Suprapubic skin (tissue), 4 donors: ENCODE measurements around the gene NEK10.

Experiments
- EP300 ChIP-seq: sonication (generic); formaldehyde crosslinking; IDR thresholded peaks from one replicate; pipeline ENCODE4 v1.6.1; 2017; ENCODE audit warnings: antibody characterized with exemption
- POLR2A ChIP-seq, 2 donors: fragments of 450-650 bp; IDR thresholded peaks; one replicate each; pipeline ENCODE4 v1.6.1; 2017; ENCODE audit warnings: antibody characterized with exemption in 2 of 2, mild to moderate bottlenecking in 2 of 2, moderate library complexity in 2 of 2
- POLR2AphosphoS5 ChIP-seq, 3 donors: sonication (generic); formaldehyde crosslinking; IDR thresholded peaks; one replicate each; pipeline ENCODE4 v1.6.1; 2017; ENCODE audit warnings: antibody characterized with exemption in 3 of 3
- TF ChIP-seq, protein P1 (sequence below), 2 donors: fragments of 200-600 bp in 1 of 2; fragments of 450-650 bp in 1 of 2; sonication (generic) in 1 of 2; IDR thresholded peaks; one replicate each; pipeline ENCODE4 v1.5.1; 2016 to 2019; ENCODE audit warnings: antibody characterized with exemption in 2 of 2, mild to moderate bottlenecking in 1 of 2, moderate library complexity in 1 of 2

DNA sequence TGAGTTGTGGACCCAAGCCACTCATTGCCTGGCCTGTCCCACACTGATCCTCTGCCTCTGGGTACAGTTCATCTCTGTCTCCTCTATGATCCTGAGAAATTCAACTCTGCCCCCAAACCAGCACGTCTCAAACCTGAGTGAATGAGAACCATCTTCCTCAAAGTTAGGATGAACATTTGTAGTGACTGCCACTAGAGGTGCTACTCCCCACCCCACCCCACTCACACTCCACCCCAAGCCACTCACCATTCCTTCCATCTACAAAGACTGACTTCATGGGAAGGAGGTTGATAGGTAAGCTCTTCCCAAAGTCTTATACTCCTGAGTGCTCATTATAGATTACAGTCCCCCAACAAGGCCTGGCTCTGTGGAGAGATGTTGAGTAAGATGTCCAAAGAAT is 43.8 kb downstream of the NEK10 start:
- TF ChIP-seq, protein P1, sequence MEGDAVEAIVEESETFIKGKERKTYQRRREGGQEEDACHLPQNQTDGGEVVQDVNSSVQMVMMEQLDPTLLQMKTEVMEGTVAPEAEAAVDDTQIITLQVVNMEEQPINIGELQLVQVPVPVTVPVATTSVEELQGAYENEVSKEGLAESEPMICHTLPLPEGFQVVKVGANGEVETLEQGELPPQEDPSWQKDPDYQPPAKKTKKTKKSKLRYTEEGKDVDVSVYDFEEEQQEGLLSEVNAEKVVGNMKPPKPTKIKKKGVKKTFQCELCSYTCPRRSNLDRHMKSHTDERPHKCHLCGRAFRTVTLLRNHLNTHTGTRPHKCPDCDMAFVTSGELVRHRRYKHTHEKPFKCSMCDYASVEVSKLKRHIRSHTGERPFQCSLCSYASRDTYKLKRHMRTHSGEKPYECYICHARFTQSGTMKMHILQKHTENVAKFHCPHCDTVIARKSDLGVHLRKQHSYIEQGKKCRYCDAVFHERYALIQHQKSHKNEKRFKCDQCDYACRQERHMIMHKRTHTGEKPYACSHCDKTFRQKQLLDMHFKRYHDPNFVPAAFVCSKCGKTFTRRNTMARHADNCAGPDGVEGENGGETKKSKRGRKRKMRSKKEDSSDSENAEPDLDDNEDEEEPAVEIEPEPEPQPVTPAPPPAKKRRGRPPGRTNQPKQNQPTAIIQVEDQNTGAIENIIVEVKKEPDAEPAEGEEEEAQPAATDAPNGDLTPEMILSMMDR (IDR thresholded peaks at IDR 0.05), result no peak
- no peak for TF ChIP-seq POLR2AphosphoS5 (IDR thresholded peaks at IDR 0.05)
- no peak for TF ChIP-seq POLR2A (IDR thresholded peaks at IDR 0.05)
- no peak for TF ChIP-seq EP300
